Measurements from ENCODE around the gene BGLAP.

DNA sequence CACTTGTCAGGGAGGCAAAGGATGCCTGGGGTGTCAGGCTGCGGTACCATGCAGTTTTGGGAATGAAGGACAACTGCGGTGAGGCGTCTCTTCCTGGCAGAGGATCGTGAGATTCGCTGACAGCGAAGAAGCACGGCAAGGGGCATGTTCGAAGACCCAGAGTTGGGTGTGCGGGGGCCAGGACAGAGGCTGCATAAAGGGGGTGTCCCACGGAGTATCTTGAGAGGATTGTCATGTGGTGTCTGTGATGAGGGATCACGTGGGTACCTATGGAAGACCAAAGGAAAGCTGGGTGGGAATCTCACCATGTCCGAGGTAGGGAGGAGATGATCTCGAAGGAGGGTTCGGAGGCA lies 47.7 kb upstream of the BGLAP start:
- TF ChIP-seq CTCF (IDR thresholded peaks at IDR 0.05; ENCODE audit: extremely low read depth in 1 of 2, insufficient read depth in 1 of 2, low read depth in 1 of 2, low read length in 2 of 2) (no peak), POLR2AphosphoS5 (IDR thresholded peaks at IDR 0.05; ENCODE audit: insufficient read depth, low read depth, low read length) (no peak)
